Neural cell (in vitro differentiated cells): ENCODE data around the gene TGFBRAP1. TPM values are rescaled to one million over a fixed set of nuclear protein-coding genes. Genes with fewer than 3 reads are reported as not detected.

Experiments
- H2AFZ ChIP-seq: fragments of 200-600, 300-800 bp; sonication (generic), shearing (Covaris generic); 2 replicates; pipeline ENCODE4 v1.6.0; 2014; ENCODE audit warnings: low read depth, mild to moderate bottlenecking, antibody characterized with exemption, low read length, moderate library complexity
- H3F3A ChIP-seq: fragments of 200-600 bp; shearing (Covaris generic); 2 replicates; pipeline ENCODE4 v1.6.1; 2016; ENCODE audit warnings: mild to moderate bottlenecking, moderate library complexity, mixed read lengths, antibody characterized with exemption, low read length; ENCODE audit not compliant: insufficient read depth, poor library complexity, severe bottlenecking
- H3K27ac ChIP-seq: fragments of 200-600, 300-800 bp; sonication (generic), shearing (Covaris generic); 2 replicates; pipeline ENCODE4 v1.5.1; 2014; ENCODE audit warnings: mild to moderate bottlenecking, low read length, moderate library complexity
- H3K27me3 ChIP-seq: fragments of 300-800, 200-600 bp; sonication (generic), shearing (Covaris generic); 2 replicates; pipeline ENCODE4 v1.6.0; 2014; ENCODE audit warnings: mild to moderate bottlenecking, low read depth, low read length, moderate library complexity; ENCODE audit not compliant: insufficient read depth
- H3K36me3 ChIP-seq: fragments of 300-800, 200-600 bp; sonication (generic), shearing (Covaris generic); 2 replicates; pipeline ENCODE4 v1.5.1; 2014; ENCODE audit warnings: mild to moderate bottlenecking, antibody characterized with exemption, low read length, moderate library complexity; ENCODE audit not compliant: insufficient read depth
- H3K4me2 ChIP-seq: fragments of 300-800, 200-600 bp; sonication (generic), shearing (Covaris generic); 2 replicates; pipeline ENCODE4 v1.6.0; 2014; ENCODE audit warnings: mild to moderate bottlenecking, low read length
- H3K4me3 ChIP-seq: fragments of 300-800, 200-600 bp; sonication (generic), shearing (Covaris generic); 2 replicates; pipeline ENCODE4 v1.5.1; 2014; ENCODE audit warnings: mild to moderate bottlenecking, low read length, moderate library complexity
- H3K79me2 ChIP-seq: fragments of 200-600 bp; shearing (Covaris generic); replicated peaks from 2 replicates; pipeline ENCODE4 v1.6.0; 2014; ENCODE audit warnings: mild to moderate bottlenecking, low read length, moderate library complexity; ENCODE audit not compliant: insufficient read depth
- H3K9ac ChIP-seq: fragments of 300-800, 200-600 bp; sonication (generic), shearing (Covaris generic); 2 replicates; pipeline ENCODE4 v1.6.1; 2016; ENCODE audit warnings: mild to moderate bottlenecking, low read length, mixed read lengths
- H3K9me2 ChIP-seq: fragments of 200-600 bp; shearing (Covaris generic); 2 replicates; pipeline ENCODE4 v1.6.1; 2016; ENCODE audit warnings: mild to moderate bottlenecking, low read length, mixed read lengths; ENCODE audit not compliant: insufficient read depth
- H3K9me3 ChIP-seq: fragments of 200-600, 300-800 bp; sonication (generic), shearing (Covaris generic); 2 replicates; pipeline ENCODE4 v1.6.1; 2016; ENCODE audit warnings: mild to moderate bottlenecking, mixed run types, low read length, moderate library complexity, mixed read lengths
- H4K20me1 ChIP-seq: fragments of 200-600 bp; shearing (Covaris generic); 2 replicates; pipeline ENCODE4 v1.6.1; 2016; ENCODE audit warnings: mild to moderate bottlenecking, mixed run types; ENCODE audit not compliant: insufficient read depth
- CTCF ChIP-seq: fragments of 450-650 bp; IDR thresholded peaks from 2 replicates; pipeline ENCODE4 v1.5.1; 2014; ENCODE audit warnings: antibody characterized with exemption, mild to moderate bottlenecking, moderate library complexity; ENCODE audit not compliant: poor library complexity, severe bottlenecking
- EP300 ChIP-seq: fragments of 450-650 bp; conservative IDR thresholded peaks from 2 replicates; pipeline ENCODE4 v1.6.1; 2014; ENCODE audit warnings: antibody characterized with exemption, mild to moderate bottlenecking, moderate library complexity; ENCODE audit not compliant: poor library complexity, severe bottlenecking
- EZH2 ChIP-seq: fragments of 200-600, 300-800 bp; shearing (Covaris generic), sonication (generic); IDR thresholded peaks from 2 replicates; pipeline ENCODE4 v1.6.1; 2014; ENCODE audit warnings: antibody characterized with exemption, low read length, borderline replicate concordance, mild to moderate bottlenecking; ENCODE audit not compliant: insufficient read depth, poor library complexity, severe bottlenecking
- MXI1 ChIP-seq: fragments of 450-650 bp; conservative IDR thresholded peaks from 2 replicates; pipeline ENCODE4 v1.6.1; 2014; ENCODE audit warnings: antibody characterized with exemption, mild to moderate bottlenecking; ENCODE audit not compliant: poor library complexity, severe bottlenecking
- POLR2AphosphoS5 ChIP-seq: IDR thresholded peaks from 2 replicates; pipeline ENCODE4 v1.6.1; 2012
- RAD21 ChIP-seq: fragments of 450-650 bp; conservative IDR thresholded peaks from 2 replicates; pipeline ENCODE4 v1.6.1; 2014; ENCODE audit warnings: antibody characterized with exemption, mild to moderate bottlenecking, moderate library complexity
- REST ChIP-seq: IDR thresholded peaks from 2 replicates; pipeline ENCODE4 v1.6.1; 2012; ENCODE audit warnings: borderline replicate concordance
- SMC3 ChIP-seq: fragments of 450-650 bp; conservative IDR thresholded peaks from 2 replicates; pipeline ENCODE4 v1.6.1; 2014; ENCODE audit warnings: antibody characterized with exemption, mild to moderate bottlenecking, moderate library complexity; ENCODE audit not compliant: poor library complexity
- TAF1 ChIP-seq: IDR thresholded peaks from 2 replicates; pipeline ENCODE4 v1.6.1; 2012; ENCODE audit warnings: low read depth
- polyA plus RNA-seq: library from polyadenylated mRNA; depleted of rRNA; stranded (reverse); fragments of >200 nt; gene quantifications from 2 replicates; pipeline ENCODE4 v1.2.3, GENCODE V29; 2014

TGFBRAP1 gene
- polyA plus RNA-seq, 1 donor from 2014 or later: 13.9 TPM

- Histone ChIP-seq H3F3A (no peaks in the 10 kb centered on the region), H3K27ac (no peak overlapping the region), H3K27me3 (no peaks in the 10 kb centered on the region), H3K79me2 (no peaks in the 10 kb centered on the region), H3K9me2 (no peaks in the 10 kb centered on the region), H3K9me3 (no peaks in the 10 kb centered on the region), H2AFZ (no peak overlapping the region), H3K36me3 (peaks cover 13% of the 10 kb centered on the region), H3K4me3 (no peak overlapping the region), H3K9ac (no peak overlapping the region), H3K4me2 (no peak overlapping the region), H4K20me1 (no peaks in the 10 kb centered on the region)
- TF ChIP-seq EP300 (no peak), SMC3 (no peak), CTCF (no peak), EZH2 (no peak), MXI1 (no peak), REST (no peak), POLR2AphosphoS5 (no peak), RAD21 (no peak), TAF1 (no peak)
These were observed 87.1 kb downstream of the TGFBRAP1 start for GRCh38 chr2:105242286-105242993.

- peaks cover 13% of the 10 kb centered on the region for H3K36me3 ChIP-seq
- no peaks in the 10 kb centered on the region for H3F3A ChIP-seq
- H3K9me2 ChIP-seq: no peaks in the 10 kb centered on the region
- no peak within 1 kb of the TSS for H3K4me3 ChIP-seq
- no peak within 1 kb of the TSS for H3K9ac ChIP-seq
- H3K27ac ChIP-seq: no peak within 1 kb of the TSS
- H3K79me2 ChIP-seq: no peaks in the 10 kb centered on the region
- H3K4me2 ChIP-seq: no peak within 1 kb of the TSS
- H4K20me1 ChIP-seq: no peaks in the 10 kb centered on the region
- no peaks in the 10 kb centered on the region for H3K27me3 ChIP-seq
- no peak within 1 kb of the TSS for H2AFZ ChIP-seq
- no peaks in the 10 kb centered on the region for H3K9me3 ChIP-seq
- TF ChIP-seq EP300 (no peak), CTCF (no peak)
These were observed 88.1 kb downstream of the TGFBRAP1 start, which contains the start of gene GPR45 for GRCh38 chr2:105241443-105241842. TSS of gene GPR45 (plus strand) at chr2:105241743. CDS start at chr2:105241859, 116 bp downstream.
